GM12865 (cell line): Measurements from ENCODE around the gene ERCC6L.

ENCODE experiments used
- DNase-seq: peaks from one replicate; pipeline ENCODE4 v3.0.0; 2010; ENCODE audit warnings: low read depth
- H3K4me3 ChIP-seq: 2 replicates; pipeline ENCODE4 v1.5.1; 2011; ENCODE audit warnings: mild to moderate bottlenecking, low read depth, low read length, control low read depth
- CTCF ChIP-seq: IDR thresholded peaks from 2 replicates; pipeline ENCODE4 v1.5.1; 2011; ENCODE audit warnings: low read length, control low read depth, low read depth, inconsistent platforms; ENCODE audit not compliant: insufficient read depth; ENCODE audit errors: missing control alignments

Gene ERCC6L

GRCh38 chrX:72203421-72203820 lies 35.4 kb downstream of the ERCC6L start:
- no peak overlapping the region for H3K4me3 ChIP-seq
- DNase-seq, result peak; percentile 36

GRCh38 chrX:72202792-72203401 lies 35.9 kb downstream of the ERCC6L start:
- no peak overlapping the region for H3K4me3 ChIP-seq
- TF ChIP-seq CTCF, result no peak
- no peak for DNase-seq

More at GRCh38 chrX:72203421-72203820, 35.4 kb downstream of the ERCC6L start:
- no peak for TF ChIP-seq CTCF

GRCh38 chrX:72201836-72202536 lies 36.8 kb downstream of the ERCC6L start:
- no peak for TF ChIP-seq CTCF
- no peak overlapping the region for H3K4me3 ChIP-seq
- DNase-seq, result no peak

GRCh38 chrX:72182924-72183323 lies 55.9 kb downstream of the ERCC6L start:
- TF ChIP-seq CTCF, result no peak
- DNase-seq, result no peak
- H3K4me3 ChIP-seq, result peak overlapping the region; percentile 89; the same call in 1 of the 2 replicates

GRCh38 chrX:72181178-72182125 lies 57.4 kb downstream of the ERCC6L start, which contains the start of gene PIN4:
Gene PIN4, plus strand, starts transcription at chrX:72181757. Its CDS starts 29 bp downstream, at chrX:72181786.
- peak within 1 kb of the TSS; percentile 89 for H3K4me3 ChIP-seq
- peak; percentile 96 for DNase-seq
- no peak for TF ChIP-seq CTCF

GRCh38 chrX:72180539-72180938 lies 58.3 kb downstream of the ERCC6L start:
- DNase-seq, result no peak
- no peak for TF ChIP-seq CTCF
- H3K4me3 ChIP-seq, result peak overlapping the region; percentile 63
